ENCODE results near the gene AUTS2.

GRCh38 chr7:69656890-69657289 lies 58.6 kb downstream of the AUTS2 start:
- TF ChIP-seq, protein P1, sequence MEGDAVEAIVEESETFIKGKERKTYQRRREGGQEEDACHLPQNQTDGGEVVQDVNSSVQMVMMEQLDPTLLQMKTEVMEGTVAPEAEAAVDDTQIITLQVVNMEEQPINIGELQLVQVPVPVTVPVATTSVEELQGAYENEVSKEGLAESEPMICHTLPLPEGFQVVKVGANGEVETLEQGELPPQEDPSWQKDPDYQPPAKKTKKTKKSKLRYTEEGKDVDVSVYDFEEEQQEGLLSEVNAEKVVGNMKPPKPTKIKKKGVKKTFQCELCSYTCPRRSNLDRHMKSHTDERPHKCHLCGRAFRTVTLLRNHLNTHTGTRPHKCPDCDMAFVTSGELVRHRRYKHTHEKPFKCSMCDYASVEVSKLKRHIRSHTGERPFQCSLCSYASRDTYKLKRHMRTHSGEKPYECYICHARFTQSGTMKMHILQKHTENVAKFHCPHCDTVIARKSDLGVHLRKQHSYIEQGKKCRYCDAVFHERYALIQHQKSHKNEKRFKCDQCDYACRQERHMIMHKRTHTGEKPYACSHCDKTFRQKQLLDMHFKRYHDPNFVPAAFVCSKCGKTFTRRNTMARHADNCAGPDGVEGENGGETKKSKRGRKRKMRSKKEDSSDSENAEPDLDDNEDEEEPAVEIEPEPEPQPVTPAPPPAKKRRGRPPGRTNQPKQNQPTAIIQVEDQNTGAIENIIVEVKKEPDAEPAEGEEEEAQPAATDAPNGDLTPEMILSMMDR (IDR thresholded peaks at IDR 0.05): no peak
- no peak for TF ChIP-seq POLR2AphosphoS5 (IDR thresholded peaks at IDR 0.05; ENCODE audit: insufficient read depth in 1 of 2, low read depth in 1 of 2)
- TF ChIP-seq POLR2A (IDR thresholded peaks at IDR 0.05): no peak

Data from vagina (tissue), 2 donors.